Trophoblast cell (in vitro differentiated cells and primary cell): ENCODE measurements around the gene TSPEAR.

Source experiments
- DNase-seq, 2 donors: peaks; one replicate each; pipeline ENCODE4 v3.0.0-alpha.2; 2016
- H2AFZ ChIP-seq: 2 replicates; pipeline ENCODE4 v1.6.1; 2013; ENCODE audit warnings: low read length, moderate library complexity, mild to moderate bottlenecking; ENCODE audit not compliant: insufficient read depth, poor library complexity
- H2AK5ac ChIP-seq: 2 replicates; pipeline ENCODE4 v1.6.1; 2013; ENCODE audit warnings: mild to moderate bottlenecking, low read length
- H2BK120ac ChIP-seq: 2 replicates; pipeline ENCODE4 v1.6.1; 2013; ENCODE audit warnings: low read length, mild to moderate bottlenecking, moderate library complexity; ENCODE audit not compliant: insufficient read depth, poor library complexity
- H2BK12ac ChIP-seq: 2 replicates; pipeline ENCODE4 v1.6.1; 2013; ENCODE audit warnings: mild to moderate bottlenecking, low read length, moderate library complexity
- H2BK5ac ChIP-seq: 2 replicates; pipeline ENCODE4 v1.6.1; 2013; ENCODE audit warnings: low read length, low read depth, moderate library complexity, mild to moderate bottlenecking; ENCODE audit not compliant: poor library complexity
- H3K14ac ChIP-seq: 2 replicates; pipeline ENCODE4 v1.6.1; 2013; ENCODE audit warnings: mild to moderate bottlenecking, low read length
- H3K18ac ChIP-seq: 2 replicates; pipeline ENCODE4 v1.6.1; 2013; ENCODE audit warnings: mild to moderate bottlenecking, low read length
- H3K23ac ChIP-seq: 2 replicates; pipeline ENCODE4 v1.6.1; 2013; ENCODE audit warnings: low read length
- H3K27ac ChIP-seq: 2 replicates; pipeline ENCODE4 v1.5.1; 2013; ENCODE audit warnings: low read depth, mild to moderate bottlenecking, inconsistent platforms, low read length, moderate library complexity
- H3K27me3 ChIP-seq: 2 replicates; pipeline ENCODE4 v1.6.1; 2013; ENCODE audit warnings: inconsistent platforms, mild to moderate bottlenecking, low read length, moderate library complexity; ENCODE audit not compliant: insufficient read depth
- H3K36me3 ChIP-seq, 2 experiments: 1 replicate in 1 of 2; 2 replicates in 1 of 2; pipeline ENCODE4 v1.6.1; 2013; ENCODE audit warnings: low read length in 2 of 2, mild to moderate bottlenecking in 2 of 2, moderate library complexity in 1 of 2; ENCODE audit not compliant: insufficient read depth in 2 of 2, control insufficient read depth in 1 of 2
- H3K4ac ChIP-seq: 2 replicates; pipeline ENCODE4 v1.6.1; 2013; ENCODE audit warnings: low read depth, mild to moderate bottlenecking, low read length, moderate library complexity
- H3K4me1 ChIP-seq, 2 experiments: 1 replicate in 1 of 2; 2 replicates in 1 of 2; pipeline ENCODE4 v1.6.1; 2013; ENCODE audit warnings: low read length in 2 of 2, mild to moderate bottlenecking in 2 of 2, moderate library complexity in 1 of 2; ENCODE audit not compliant: insufficient read depth in 2 of 2, control insufficient read depth in 1 of 2
- H3K4me2 ChIP-seq: 2 replicates; pipeline ENCODE4 v1.6.1; 2013; ENCODE audit warnings: inconsistent platforms, mild to moderate bottlenecking, low read length, moderate library complexity
- H3K4me3 ChIP-seq: 2 replicates; pipeline ENCODE4 v1.5.1; 2013; ENCODE audit warnings: mild to moderate bottlenecking, low read depth, low read length, inconsistent platforms
- H3K79me1 ChIP-seq: one replicate; pipeline ENCODE4 v1.6.1; 2013; ENCODE audit warnings: low read length
- H3K79me2 ChIP-seq: 2 replicates; pipeline ENCODE4 v1.6.1; 2013; ENCODE audit warnings: low read length, mild to moderate bottlenecking; ENCODE audit not compliant: control insufficient read depth, insufficient read depth, poor library complexity
- H3K9ac ChIP-seq: 2 replicates; pipeline ENCODE4 v1.6.1; 2013; ENCODE audit warnings: mild to moderate bottlenecking, low read length
- H3K9me3 ChIP-seq: 2 replicates; pipeline ENCODE4 v1.6.1; 2013; ENCODE audit warnings: low read depth, mild to moderate bottlenecking, control low read depth, inconsistent platforms, low read length; ENCODE audit not compliant: insufficient read depth
- H4K12ac ChIP-seq: 2 replicates; pipeline ENCODE4 v1.6.1; 2013; ENCODE audit warnings: low read depth, mild to moderate bottlenecking, low read length, moderate library complexity
- H4K8ac ChIP-seq: 2 replicates; pipeline ENCODE4 v1.6.1; 2013; ENCODE audit warnings: low read depth, mild to moderate bottlenecking, low read length, moderate library complexity
- H4K91ac ChIP-seq: one replicate; pipeline ENCODE4 v1.6.1; 2013; ENCODE audit warnings: low read depth, mild to moderate bottlenecking, low read length, moderate library complexity
- WGBS: extraction: QIAGEN DNeasy Blood & Tissue Kit; methylation state at CpG from one replicate; pipeline ENCODE4 v1.1.7; 2013; ENCODE audit warnings: missing lambda C conversion rate; ENCODE audit not compliant: insufficient read length, insufficient coverage; ENCODE audit errors: extremely low coverage; 5-methylcytosine and 5-hydroxymethylcytosine counted together

TSPEAR gene

GRCh38 chr21:44525391-44526095 lies 185.8 kb downstream of the TSPEAR start:
- no peak for DNase-seq

GRCh38 chr21:44524414-44525371 lies 186.7 kb downstream of the TSPEAR start:
- no peak overlapping the region for H3K18ac ChIP-seq
- H3K36me3 ChIP-seq = no peaks in the 10 kb centered on the region
- peaks cover 3% of the 10 kb centered on the region for H3K9me3 ChIP-seq
- H2AFZ ChIP-seq = no peak overlapping the region
- peaks cover 3 to 7% of the 10 kb centered on the region in 2 experiments for H3K4me1 ChIP-seq
- no peak overlapping the region for H3K4ac ChIP-seq
- no peak overlapping the region for H4K8ac ChIP-seq
- H3K4me3 ChIP-seq = no peak overlapping the region
- H3K14ac ChIP-seq = no peak overlapping the region
- H3K27me3 ChIP-seq = no peaks in the 10 kb centered on the region
- no peak overlapping the region for H4K12ac ChIP-seq
- no peak overlapping the region for H3K9ac ChIP-seq
- no peak overlapping the region for H4K91ac ChIP-seq
- H2BK12ac ChIP-seq = no peak overlapping the region
- H3K27ac ChIP-seq = no peak overlapping the region
- H3K4me2 ChIP-seq = no peak overlapping the region
- H3K79me1 ChIP-seq = no peaks in the 10 kb centered on the region
- H2AK5ac ChIP-seq = no peak overlapping the region
- no peak overlapping the region for H2BK5ac ChIP-seq
- H3K79me2 ChIP-seq = no peaks in the 10 kb centered on the region
- no CpG with 5 or more reads among the region's 2 CpGs for WGBS
- no peak overlapping the region for H2BK120ac ChIP-seq
- H3K23ac ChIP-seq = no peak overlapping the region
- no peak for DNase-seq

More at GRCh38 chr21:44525391-44526095, 185.8 kb downstream of the TSPEAR start:
- no peak overlapping the region for H3K9ac ChIP-seq
- no peak overlapping the region for H3K4me3 ChIP-seq
- H2BK12ac ChIP-seq = no peak overlapping the region
- no peak overlapping the region for H3K27ac ChIP-seq
- H3K4ac ChIP-seq = no peak overlapping the region
- H3K27me3 ChIP-seq = no peaks in the 10 kb centered on the region
- H2AK5ac ChIP-seq = no peak overlapping the region
- no peaks in the 10 kb centered on the region for H3K9me3 ChIP-seq
- H2BK5ac ChIP-seq = no peak overlapping the region
- H3K23ac ChIP-seq = no peak overlapping the region
- H3K4me2 ChIP-seq = no peak overlapping the region
- H3K79me2 ChIP-seq = no peaks in the 10 kb centered on the region
- H4K8ac ChIP-seq = no peak overlapping the region
- no peaks in the 10 kb centered on the region for H3K79me1 ChIP-seq
- no peak overlapping the region for H4K91ac ChIP-seq
- no peak overlapping the region for H3K18ac ChIP-seq
- no peak overlapping the region for H4K12ac ChIP-seq
- H3K14ac ChIP-seq = no peak overlapping the region
- no peak overlapping the region for H2AFZ ChIP-seq
- no peaks in the 10 kb centered on the region for H3K36me3 ChIP-seq
- no CpG with 5 or more reads among the region's 20 CpGs for WGBS
- H2BK120ac ChIP-seq = no peak overlapping the region
- peaks cover 3 to 7% of the 10 kb centered on the region in 2 experiments for H3K4me1 ChIP-seq

GRCh38 chr21:44523567-44524413 lies 187.6 kb downstream of the TSPEAR start:
- WGBS = no CpG with 5 or more reads among the region's 1 CpG
- H3K4me2 ChIP-seq = no peak overlapping the region
- H4K91ac ChIP-seq = no peak overlapping the region
- no peaks in the 10 kb centered on the region for H3K27me3 ChIP-seq
- no peak overlapping the region for H2BK12ac ChIP-seq
- no peak overlapping the region for H2AK5ac ChIP-seq
- no peak overlapping the region for H2BK120ac ChIP-seq
- H3K14ac ChIP-seq = no peak overlapping the region
- no peak overlapping the region for H4K8ac ChIP-seq
- H3K23ac ChIP-seq = no peak overlapping the region
- peaks cover 3 to 7% of the 10 kb centered on the region in 2 experiments for H3K4me1 ChIP-seq
- H2AFZ ChIP-seq = no peak overlapping the region
- H3K79me1 ChIP-seq = no peaks in the 10 kb centered on the region
- peaks cover 9% of the 10 kb centered on the region for H3K9me3 ChIP-seq
- no peak overlapping the region for H4K12ac ChIP-seq
- no peak overlapping the region for H3K27ac ChIP-seq
- H3K4ac ChIP-seq = no peak overlapping the region
- no peak overlapping the region for H2BK5ac ChIP-seq
- no peak overlapping the region for H3K4me3 ChIP-seq
- DNase-seq = no peak
- no peak overlapping the region for H3K18ac ChIP-seq
- H3K36me3 ChIP-seq = no peaks in the 10 kb centered on the region
- H3K79me2 ChIP-seq = no peaks in the 10 kb centered on the region
- no peak overlapping the region for H3K9ac ChIP-seq

GRCh38 chr21:44522753-44523204 lies 188.6 kb downstream of the TSPEAR start:
- Histone ChIP-seq H3K4me3 (no peak overlapping the region), H2AFZ (no peak overlapping the region), H4K12ac (no peak overlapping the region), H4K8ac (no peak overlapping the region), H2BK5ac (no peak overlapping the region), H3K36me3 (no peaks in the 10 kb centered on the region), H3K79me2 (no peaks in the 10 kb centered on the region), H3K79me1 (no peaks in the 10 kb centered on the region), H4K91ac (no peak overlapping the region), H3K18ac (no peak overlapping the region), H3K4ac (no peak overlapping the region), H3K9me3 (peaks cover 9% of the 10 kb centered on the region), H3K27ac (no peak overlapping the region), H3K4me2 (no peak overlapping the region), H3K27me3 (no peaks in the 10 kb centered on the region), H3K23ac (no peak overlapping the region), H2BK12ac (no peak overlapping the region), H3K14ac (no peak overlapping the region), H2AK5ac (no peak overlapping the region), H2BK120ac (no peak overlapping the region), H3K4me1 (peaks cover 3 to 7% of the 10 kb centered on the region in 2 experiments), H3K9ac (no peak overlapping the region)
- WGBS = no CpG with 5 or more reads among the region's 1 CpG
- DNase-seq = no peak
